GM12878 (cell line): ENCODE results near the gene FUBP3.

Source experiments
- BACH1 ChIP-seq: fragments of 450-650 bp; IDR thresholded peaks from 2 replicates; pipeline ENCODE4 v1.6.1; 2017; ENCODE audit warnings: mild to moderate bottlenecking, borderline replicate concordance
- HDAC2 ChIP-seq: fragments of 200-600 bp; sonication (generic); IDR thresholded peaks from 2 replicates; pipeline ENCODE4 v1.6.1; 2017
- POLR2AphosphoS5 ChIP-seq: IDR thresholded peaks from 2 replicates; pipeline ENCODE4 v1.6.1; 2011; ENCODE audit warnings: mild to moderate bottlenecking, low read length, inconsistent platforms
- SPI1 ChIP-seq: IDR thresholded peaks from 2 replicates; pipeline ENCODE4 v1.6.1; 2011; ENCODE audit warnings: low read depth, mild to moderate bottlenecking, low read length, moderate library complexity, borderline replicate concordance; ENCODE audit not compliant: insufficient read depth
- USF2 ChIP-seq: IDR thresholded peaks from 2 replicates; pipeline ENCODE4 v1.6.1; 2011; ENCODE audit warnings: low read depth, low read length, improper control_type of control experiment, borderline replicate concordance

- no peak for TF ChIP-seq BACH1
- no peak for TF ChIP-seq HDAC2
- no peak for TF ChIP-seq POLR2AphosphoS5
- no peak for TF ChIP-seq SPI1
- no peak for TF ChIP-seq USF2
These were observed 102.5 kb downstream of the FUBP3 start for GRCh38 chr9:130681769-130682420.
